HG02623 (cell line): ENCODE results near the gene GPS1.
A peak's percentile ranks its signal among the peaks of the same experiment; 100 is the strongest.

ENCODE experiments used
- ATAC-seq: cut with Tn5 transposase; IDR thresholded peaks from one replicate; pipeline ENCODE4 v1.9.1; 2021; ENCODE audit warnings: moderate library complexity; ENCODE audit not compliant: unreplicated experiment

Gene GPS1

GRCh38 chr17:82086941-82087906 is 35.5 kb downstream of the GPS1 start:
- ATAC-seq: no peak

- ATAC-seq: no peak
These were observed 36.5 kb downstream of the GPS1 start for GRCh38 chr17:82087961-82088837.

GRCh38 chr17:82088838-82089722 is 37.4 kb downstream of the GPS1 start:
- no peak for ATAC-seq

GRCh38 chr17:82089723-82090548 is 38.2 kb downstream of the GPS1 start:
- no peak for ATAC-seq

- no peak for ATAC-seq
These were observed 39.0 kb downstream of the GPS1 start for GRCh38 chr17:82090549-82091263.

- ATAC-seq: no peak
These were observed 39.8 kb downstream of the GPS1 start for GRCh38 chr17:82091264-82092066.

GRCh38 chr17:82092094-82092586 is 40.4 kb downstream of the GPS1 start:
- ATAC-seq: no peak

- no peak for ATAC-seq
These were observed 40.9 kb downstream of the GPS1 start for GRCh38 chr17:82092628-82092994.

- ATAC-seq: no peak
These were observed 41.5 kb downstream of the GPS1 start for GRCh38 chr17:82092995-82093751.

- no peak for ATAC-seq
These were observed 43.5 kb downstream of the GPS1 start for GRCh38 chr17:82094931-82095776.

GRCh38 chr17:82095777-82096708 is 44.3 kb downstream of the GPS1 start:
- no peak for ATAC-seq

GRCh38 chr17:82096709-82097183 is 45.0 kb downstream of the GPS1 start:
- ATAC-seq: no peak

GRCh38 chr17:82097184-82097918 is 45.7 kb downstream of the GPS1 start:
- ATAC-seq: peak; percentile 0

GRCh38 chr17:82097919-82098168 is 46.1 kb downstream of the GPS1 start:
- no peak for ATAC-seq
